Smooth muscle cell of the brain vasculature (primary cell): ENCODE measurements around the gene SLC39A1.
"Not testable (repeated sequence)": the region's sequence is repeated elsewhere in the genome, so short reads cannot be mapped to it uniquely, and the experiment has no call there.

Experiments
- DNase-seq: peaks from one replicate; pipeline ENCODE4 v3.0.0-alpha.2; 2012; ENCODE audit warnings: low read depth, low spot score

SLC39A1 gene

DNA sequence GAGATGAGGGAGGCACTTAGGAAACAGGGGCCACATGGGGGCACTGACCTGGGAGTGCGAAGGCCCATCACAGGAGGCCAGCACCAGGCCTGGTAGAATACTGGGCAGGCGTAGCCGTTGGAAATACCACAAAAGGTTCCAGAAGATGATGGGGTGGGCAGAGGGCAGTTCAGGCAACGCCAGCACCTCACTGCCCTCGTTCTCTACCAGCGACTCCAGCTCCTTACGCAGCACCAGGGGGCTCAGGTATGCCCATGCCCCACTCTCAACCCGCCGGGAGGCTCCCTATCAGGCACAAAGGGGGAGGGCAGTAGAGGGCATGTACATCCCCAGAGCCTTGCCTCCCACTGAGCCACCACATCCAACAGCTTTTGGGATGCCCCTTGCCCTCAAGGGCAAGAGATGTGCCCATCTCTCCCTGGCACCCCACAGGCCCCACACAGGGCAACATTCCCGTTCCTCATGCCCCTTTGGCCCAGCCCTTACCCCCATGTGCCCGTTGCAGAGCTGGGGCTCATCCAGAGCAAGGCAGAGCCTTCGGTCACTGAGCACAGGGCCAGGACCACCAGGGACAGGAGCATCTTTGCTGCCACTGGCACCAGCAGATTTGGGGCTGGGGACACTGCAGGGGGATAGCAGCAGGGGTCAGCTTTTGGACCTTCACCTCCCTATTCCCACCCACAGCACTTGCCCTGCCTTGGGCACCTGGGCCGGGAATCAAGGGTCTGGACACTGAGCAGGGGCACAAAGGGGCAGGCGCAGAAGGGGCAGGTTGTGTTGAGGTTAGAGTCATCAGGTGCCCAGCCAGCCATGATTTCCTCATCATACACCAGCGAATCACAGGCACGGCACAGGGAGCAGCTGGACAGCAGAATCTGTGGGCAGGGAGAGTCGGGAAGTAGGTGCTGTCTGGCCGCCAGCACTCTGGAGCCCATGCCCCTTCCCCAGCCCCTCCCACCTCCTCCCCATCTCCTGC lies 30.9 kb downstream of the SLC39A1 start:
- DNase-seq, result no peak

DNA sequence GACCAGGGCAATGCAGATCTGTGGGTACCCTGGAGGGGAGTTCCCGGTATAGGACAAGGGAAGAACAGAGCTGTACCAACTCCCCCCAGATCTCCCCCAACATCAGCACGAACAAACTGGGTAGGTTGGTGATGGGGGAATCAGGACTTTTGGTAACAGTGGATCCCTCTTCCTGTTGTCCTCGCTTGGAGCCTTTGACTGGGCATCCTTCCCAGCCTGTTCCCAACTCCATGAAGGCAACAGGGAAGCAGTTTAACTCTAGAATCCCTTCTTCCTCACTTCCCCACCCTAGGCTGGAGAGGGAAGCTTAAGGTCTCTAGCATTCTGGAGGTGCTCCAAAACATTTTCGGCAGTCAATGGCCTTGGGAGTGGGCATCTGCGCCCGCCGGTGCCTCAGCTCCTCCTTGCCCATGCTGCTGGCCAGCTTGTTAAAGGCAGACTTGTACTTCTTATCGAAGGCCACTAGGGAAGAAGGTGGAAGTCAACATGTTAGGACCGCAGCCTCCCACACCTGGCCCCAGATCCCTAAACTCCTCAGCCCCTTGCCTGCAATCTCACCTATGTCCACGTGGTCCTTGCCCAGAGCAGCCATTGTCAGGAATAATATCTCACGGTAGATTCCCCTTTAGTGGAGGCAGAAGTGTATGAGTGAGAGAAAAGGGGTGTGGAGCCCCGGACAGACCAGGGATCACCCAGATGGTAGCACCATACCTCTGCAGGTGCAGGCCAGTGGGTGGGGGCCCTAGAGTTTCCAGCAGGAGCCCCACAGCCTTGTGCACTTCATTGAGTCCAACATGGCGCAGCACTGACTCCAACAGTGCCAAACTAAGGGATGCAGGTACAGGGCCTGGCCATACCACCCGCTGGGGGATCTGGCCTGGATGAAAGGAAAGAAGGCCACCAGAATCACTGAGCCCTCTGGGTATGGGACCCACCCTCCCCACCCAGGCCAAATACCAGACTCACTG lies 33.1 kb downstream of the SLC39A1 start:
- DNase-seq, result no peak

DNA sequence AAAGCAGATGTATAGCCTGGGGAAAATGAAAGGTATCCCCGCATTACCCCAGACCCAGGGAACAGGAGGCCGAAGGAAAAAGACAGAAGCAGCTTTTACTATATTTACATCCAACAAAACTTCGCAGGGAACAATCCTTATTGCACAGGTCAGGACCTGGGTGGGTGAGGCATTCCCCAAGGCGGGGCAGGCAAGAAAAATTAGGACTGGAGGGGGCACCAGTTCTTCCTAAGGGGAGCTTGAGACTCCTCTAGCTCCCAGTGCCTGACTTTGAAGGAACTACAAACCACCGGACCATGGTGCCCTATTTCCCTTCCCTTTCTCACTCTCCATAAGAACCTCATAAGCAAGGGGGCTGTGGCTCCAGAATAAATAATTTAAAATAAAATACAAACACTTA lies 33.9 kb downstream of the SLC39A1 start:
- no peak for DNase-seq

DNA sequence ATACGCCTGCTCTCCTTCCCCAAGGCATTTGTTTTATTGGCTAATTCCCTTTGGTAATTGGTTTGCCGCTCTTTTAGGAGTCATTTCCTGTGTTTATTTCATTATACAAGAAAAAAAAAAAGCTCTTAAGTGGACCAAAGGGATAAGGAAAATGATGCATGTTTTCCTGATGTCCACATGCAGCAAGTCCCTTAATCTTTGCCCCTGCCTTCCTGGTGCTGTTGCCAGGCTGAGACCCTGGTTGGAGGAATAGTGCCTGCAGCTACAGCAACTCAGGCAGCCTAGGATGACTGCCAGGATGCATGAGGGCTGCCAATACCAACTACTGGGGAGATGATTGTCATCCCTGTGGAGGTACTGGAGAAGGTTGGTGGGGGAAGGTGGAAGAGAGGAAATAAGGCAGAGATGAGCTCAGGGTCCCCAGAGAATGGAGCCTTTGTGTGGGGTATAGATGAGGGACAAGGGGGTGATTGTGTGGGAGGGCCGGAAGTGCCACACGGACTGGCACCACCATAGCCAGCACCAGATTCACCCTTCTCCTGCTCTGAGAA lies 34.5 kb downstream of the SLC39A1 start:
- DNase-seq, result no peak

DNA sequence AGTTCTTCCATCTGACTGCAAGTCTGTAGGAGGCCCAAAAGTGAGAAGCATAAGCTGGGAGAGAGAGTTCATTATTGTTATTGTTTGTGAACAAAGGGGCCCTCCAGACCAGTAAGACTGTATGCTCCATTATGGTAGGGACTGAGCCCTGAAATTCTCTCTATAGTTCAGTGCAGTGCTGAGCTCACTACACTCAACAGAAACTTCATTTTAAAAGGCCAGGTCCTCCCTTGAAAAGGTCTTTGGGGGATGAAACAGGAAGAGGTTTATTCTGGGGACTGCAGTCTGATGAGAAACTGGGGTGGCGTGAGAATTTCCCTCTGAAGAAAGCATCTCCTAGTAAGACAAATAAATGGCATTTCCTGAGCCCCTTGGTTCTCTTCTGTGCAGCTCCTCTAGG lies 35.1 kb downstream of the SLC39A1 start:
- no peak for DNase-seq

DNA sequence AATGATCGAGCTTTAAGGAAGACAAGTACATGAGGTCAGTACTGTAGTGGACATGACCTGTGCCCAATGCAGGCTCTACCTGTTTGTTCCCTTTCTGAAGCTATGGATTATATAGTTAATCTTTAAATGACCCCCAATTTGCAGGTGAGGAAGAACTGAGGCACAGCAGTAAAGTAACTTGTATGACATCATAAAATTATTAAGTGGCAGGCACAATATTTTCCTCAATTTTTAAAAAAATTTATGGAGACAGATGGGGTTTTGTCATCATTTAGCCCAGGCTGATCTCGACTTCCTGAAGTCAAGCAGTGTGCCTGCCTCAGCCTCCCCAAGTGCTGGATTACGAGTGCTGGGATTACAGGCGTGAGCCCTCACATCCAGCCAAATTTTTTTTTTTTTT lies 36.9 kb downstream of the SLC39A1 start:
- DNase-seq, result no peak

DNA sequence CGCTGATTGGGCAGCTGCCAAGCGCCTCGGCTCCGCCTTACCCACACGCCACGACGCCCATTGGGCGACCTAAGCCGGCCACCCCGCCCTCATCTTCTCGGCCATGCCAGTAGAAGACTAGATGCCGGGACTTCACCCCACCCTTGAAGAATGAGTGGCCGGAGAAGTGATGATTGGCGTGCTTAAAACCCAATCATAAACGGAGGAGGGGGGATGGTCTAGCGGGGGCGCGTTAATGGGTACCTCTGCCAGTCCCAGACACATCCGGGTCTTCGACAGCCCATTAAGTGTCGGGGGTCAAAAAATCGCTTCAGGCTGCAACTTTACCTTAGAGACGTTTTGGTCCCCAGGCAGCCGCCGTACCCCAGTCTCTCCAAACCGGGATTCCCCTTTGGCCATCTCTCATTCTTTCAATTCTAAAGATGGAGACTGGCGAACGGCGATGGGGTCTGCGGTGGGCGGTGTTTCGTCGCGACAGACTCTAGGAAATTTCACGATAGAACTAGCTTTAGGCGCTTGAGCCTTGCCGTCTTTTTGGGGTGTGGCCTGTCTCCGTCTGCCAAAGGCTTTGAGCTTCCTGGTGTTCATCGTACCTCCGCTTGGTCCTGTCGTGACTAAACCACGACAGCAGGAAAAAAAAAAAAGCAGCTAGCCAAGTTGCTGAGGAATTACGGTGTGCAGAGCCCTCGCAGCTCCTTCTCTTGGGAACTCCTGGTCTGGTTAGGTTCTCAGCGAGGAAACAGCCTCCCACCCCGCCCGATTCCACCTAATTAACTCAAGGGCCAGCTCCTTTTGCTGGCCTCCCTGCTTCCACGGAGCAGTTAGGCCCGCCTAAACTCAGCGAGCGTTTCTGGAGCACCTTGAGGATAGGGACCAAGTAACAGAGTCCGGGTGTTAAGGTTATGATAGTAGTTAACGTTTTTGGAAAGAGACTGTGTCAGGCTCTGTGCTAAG lies 40.1 kb downstream of the SLC39A1 start, which contains the start of gene GATAD2B:
Gene GATAD2B, minus strand, starts transcription at position 1 of the 954 bp plus-strand sequence. CDS start 94,625 bp downstream, outside the sequence.
- peak; percentile 100 for DNase-seq

DNA sequence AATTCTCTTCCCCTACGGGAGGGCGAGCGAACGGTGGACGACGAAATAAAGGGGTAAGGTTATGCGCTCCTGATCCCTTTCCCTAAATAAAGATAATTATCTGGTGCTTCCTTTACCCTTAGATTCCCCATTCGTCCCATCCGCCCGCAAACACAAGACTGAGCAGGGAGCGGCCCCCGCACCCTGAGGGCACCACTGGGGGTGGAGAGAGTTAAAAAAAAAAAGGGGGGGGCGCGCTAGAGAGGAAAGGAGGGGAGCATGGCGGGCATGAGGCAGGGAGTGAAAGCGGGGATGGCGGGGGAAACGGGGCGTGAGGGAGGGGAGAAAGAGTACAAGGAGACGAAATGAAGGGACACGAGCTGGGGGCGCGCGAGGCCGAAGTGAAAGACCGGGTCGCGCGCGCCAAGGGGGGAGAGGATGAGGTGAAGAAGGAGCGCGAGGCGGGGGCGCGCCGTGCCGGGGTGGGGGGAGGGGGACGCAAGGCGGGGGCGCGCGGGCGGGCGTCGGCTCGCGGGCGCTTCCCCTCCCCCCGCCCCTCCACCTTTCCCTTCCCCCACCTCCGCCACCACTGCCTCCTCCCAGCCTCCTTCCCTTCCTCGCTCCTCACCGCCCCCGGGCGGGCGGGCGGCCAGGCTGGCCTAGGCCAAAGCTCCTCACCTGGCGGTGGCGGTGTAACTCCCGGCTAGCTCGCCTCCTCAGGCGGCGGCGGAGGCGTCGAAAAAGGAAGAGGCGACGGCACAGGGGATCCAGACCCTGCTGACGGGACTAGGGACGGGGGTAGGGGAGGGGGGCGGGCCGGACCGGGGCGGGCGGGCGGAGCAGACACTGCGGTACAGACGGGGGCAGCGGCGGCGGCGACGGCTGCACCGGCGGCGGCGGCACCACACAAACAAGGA lies 41.0 kb downstream of the SLC39A1 start:
- no peak for DNase-seq

DNA sequence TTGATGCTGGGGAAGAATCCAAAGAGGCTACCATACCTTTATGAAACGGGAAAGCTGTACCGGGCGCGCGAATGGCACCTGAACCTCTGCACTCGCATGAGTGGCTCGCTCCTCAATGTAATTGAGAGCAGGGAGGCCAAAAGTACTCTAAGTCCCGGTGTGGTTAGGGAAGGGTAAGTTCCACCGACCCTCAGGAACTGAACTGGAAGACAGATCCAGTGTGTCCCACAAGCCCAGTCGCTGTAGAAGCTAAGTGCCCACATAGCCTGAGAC lies 41.6 kb downstream of the SLC39A1 start:
- DNase-seq, result no peak

DNA sequence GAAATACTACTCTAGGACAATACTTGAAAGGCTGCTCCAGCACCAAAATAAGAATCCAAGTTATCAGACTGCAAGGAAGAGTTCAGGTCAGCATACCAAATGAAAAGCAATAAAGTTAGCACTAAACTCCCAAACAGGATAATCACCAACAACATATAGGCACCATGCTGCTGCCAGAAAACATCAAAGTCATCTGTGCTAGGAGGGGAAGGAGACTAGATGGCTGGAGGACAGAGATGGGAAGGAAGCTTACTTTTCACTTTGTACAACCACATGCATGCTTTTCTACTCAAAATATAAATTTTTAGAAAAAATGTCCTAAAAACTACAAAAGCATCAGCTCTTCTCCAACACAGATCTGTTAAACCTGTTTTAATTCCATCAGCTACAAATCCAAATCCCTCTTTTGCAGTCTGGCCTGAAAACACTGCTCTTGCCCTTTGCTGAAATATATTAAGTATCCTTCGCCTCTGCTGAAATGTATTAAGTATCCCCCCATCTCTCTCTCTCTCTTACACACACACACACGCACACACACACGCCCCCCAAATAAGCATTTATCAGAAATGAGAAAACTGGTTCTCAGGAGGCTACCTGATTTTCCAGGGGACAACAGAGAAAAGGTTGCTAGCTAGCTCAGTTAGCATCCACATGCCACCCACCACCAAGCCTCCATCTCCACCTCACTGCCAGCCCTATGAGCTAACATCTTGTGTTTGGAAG lies 42.1 kb downstream of the SLC39A1 start:
- DNase-seq, result no peak

DNA sequence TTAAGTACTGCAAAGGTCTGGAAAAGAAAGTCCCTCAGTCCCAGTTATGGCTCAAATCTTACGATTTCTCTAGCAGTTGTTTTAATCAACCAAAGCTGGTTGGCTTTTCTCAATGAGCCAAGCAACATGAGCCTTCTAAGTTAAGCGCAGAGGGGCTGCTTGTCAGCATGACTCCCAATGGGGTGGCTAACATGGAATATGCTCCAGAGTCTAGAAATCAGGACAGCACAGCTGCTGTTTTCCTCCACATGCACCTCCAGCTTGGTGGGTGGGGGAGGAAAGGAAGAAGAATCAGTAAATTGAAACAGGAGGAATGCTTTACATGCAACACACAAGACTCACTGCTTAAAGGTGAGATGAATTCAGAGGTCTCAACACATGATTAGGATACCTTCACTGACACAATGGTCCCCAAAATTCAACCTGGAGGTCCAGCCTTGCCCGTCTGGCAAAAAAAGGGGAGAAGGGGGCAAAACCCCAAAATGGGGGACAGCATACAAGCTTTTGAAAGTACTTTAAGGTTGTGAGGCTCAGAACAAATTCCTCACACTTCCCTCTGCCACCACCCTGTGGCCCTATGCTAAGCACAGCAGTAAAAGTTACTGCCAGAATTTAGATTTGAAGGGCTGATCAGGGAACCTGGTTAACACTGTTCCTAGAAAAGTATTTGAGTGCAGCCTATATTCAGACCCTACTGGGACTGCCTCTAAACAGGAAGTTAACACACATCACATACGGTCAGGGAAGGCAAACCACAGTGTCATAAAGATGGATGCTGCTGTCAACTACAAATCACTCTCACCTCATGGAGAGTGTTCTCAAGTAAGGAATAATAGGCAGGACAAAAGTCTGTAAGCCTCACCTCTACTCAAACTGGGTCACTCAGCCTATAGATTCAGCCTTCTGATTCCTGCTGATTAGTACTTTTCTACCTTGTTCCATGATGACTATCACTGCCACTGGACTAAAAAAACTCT lies 43.2 kb downstream of the SLC39A1 start:
- no peak for DNase-seq

DNA sequence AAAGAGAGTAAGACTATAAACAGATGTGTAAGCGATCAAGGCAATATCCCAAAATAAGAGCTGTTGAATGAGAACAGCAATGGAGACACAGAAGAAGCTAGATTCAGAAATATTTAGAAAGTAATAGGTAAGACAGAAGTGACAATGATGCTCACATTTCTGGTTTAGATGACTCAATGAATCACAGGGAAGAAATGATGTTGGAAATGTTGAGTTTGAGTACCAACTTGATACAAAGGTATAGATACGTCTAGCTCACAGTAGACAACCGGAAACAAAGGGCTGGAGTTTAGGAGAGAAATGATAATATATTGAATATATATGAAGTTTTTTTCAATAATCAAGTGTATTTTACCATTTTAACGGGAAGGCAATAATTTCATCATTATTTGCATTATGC lies 47.0 kb downstream of the SLC39A1 start:
- DNase-seq, result no peak

DNA sequence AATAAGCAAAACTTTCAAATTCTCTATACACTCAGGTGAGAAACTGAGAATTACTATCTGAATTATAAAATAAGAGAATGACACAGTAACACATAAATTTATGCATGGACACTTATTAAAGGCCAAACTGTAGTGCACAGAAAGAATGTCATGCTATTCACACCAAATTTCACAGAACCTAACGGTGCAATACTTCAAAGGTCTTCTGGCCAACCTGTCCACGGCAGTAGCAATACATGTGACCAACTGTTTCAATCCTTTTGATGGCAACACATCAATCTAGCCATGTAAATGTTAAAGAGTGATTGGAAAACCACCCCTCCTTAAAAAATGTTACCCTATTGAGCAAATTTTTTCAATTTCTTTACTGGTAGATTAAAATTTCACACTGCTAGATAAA lies 51.0 kb downstream of the SLC39A1 start:
- DNase-seq, result no peak

DNA sequence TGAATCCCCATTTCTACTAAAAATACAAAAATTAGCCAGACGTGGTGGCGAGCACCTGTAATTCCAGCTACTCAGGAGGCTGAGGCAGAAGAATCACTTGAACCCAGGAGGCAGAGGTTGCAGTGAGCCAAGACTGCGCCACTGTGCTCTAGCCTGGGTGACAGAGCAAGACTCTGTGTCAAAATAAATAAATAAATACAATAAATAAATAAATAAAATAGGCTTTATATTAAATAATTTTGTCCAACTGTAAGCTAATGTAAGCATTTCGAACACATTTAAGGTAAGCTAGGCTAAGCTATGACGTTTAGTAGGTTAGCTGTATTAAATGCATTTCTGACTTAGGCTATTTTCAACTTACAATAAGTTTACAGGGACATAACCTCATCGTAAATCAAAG lies 52.8 kb downstream of the SLC39A1 start:
- not testable (repeated sequence) for DNase-seq
